ENCODE data around the gene SMIM13. TPM values are rescaled to one million over a fixed set of nuclear protein-coding genes. Genes with fewer than 3 reads are reported as not detected.

Gene SMIM13
- total and polyA plus RNA-seq, 4 donors: 2.5 to 9.8 (median 7.4) TPM

GRCh38 chr6:11164717-11165646 is 71.3 kb downstream of the SMIM13 start:
- WGBS, 2 donors: 91% methylated on average over 20 of the region's 20 CpGs
- Histone ChIP-seq H3K36me3 (ENCODE audit: control insufficient read depth in 1 of 2, insufficient read depth in 2 of 2, low read length in 1 of 2) (no peaks in the 10 kb centered on the region), H3K27ac (ENCODE audit: low read depth in 1 of 2, low read length in 2 of 2) (no peak overlapping the region), H3K27me3 (ENCODE audit: control insufficient read depth in 1 of 2, insufficient read depth in 2 of 2, low read length in 1 of 2) (no peaks in the 10 kb centered on the region), H3K4me1 (ENCODE audit: control insufficient read depth in 1 of 2, insufficient read depth in 2 of 2, low read length in 2 of 2) (no peaks in the 10 kb centered on the region), H3K9me3 (ENCODE audit: control insufficient read depth, low read length) (no peaks in the 10 kb centered on the region), H3K4me3 (ENCODE audit: low read length in 2 of 2) (no peak overlapping the region)
- ATAC-seq (ENCODE audit: low FRiP score): no peak
- DNase-seq: no peak
- intact Hi-C loops (cut with DNase I): no loop called here

GRCh38 chr6:11166948-11167347 is 73.3 kb downstream of the SMIM13 start:
- intact Hi-C loops (cut with DNase I): no loop called here
- Histone ChIP-seq H3K27me3 (ENCODE audit: control insufficient read depth in 1 of 2, insufficient read depth in 2 of 2, low read length in 1 of 2) (no peaks in the 10 kb centered on the region), H3K4me1 (ENCODE audit: control insufficient read depth in 1 of 2, insufficient read depth in 2 of 2, low read length in 2 of 2) (no peaks in the 10 kb centered on the region), H3K36me3 (ENCODE audit: control insufficient read depth in 1 of 2, insufficient read depth in 2 of 2, low read length in 1 of 2) (no peaks in the 10 kb centered on the region), H3K9me3 (ENCODE audit: control insufficient read depth, low read length) (no peaks in the 10 kb centered on the region), H3K4me3 (ENCODE audit: low read length in 2 of 2) (no peak overlapping the region), H3K27ac (ENCODE audit: low read depth in 1 of 2, low read length in 2 of 2) (no peak overlapping the region)
- DNase-seq (no peak), ATAC-seq (ENCODE audit: low FRiP score) (no peak)
- WGBS, 2 donors: 42 to 76% methylated on average over 4 of the region's 4 CpGs

- no peak for ATAC-seq (ENCODE audit: low FRiP score)
- H3K4me3 ChIP-seq (ENCODE audit: low read length in 2 of 2): no peak overlapping the region
- no peaks in the 10 kb centered on the region for H3K9me3 ChIP-seq (ENCODE audit: control insufficient read depth, low read length)
- WGBS, 2 donors: 77 to 85% methylated on average over 7 of the region's 7 CpGs
- H3K27me3 ChIP-seq (ENCODE audit: control insufficient read depth in 1 of 2, insufficient read depth in 2 of 2, low read length in 1 of 2): no peaks in the 10 kb centered on the region
- H3K4me1 ChIP-seq (ENCODE audit: control insufficient read depth in 1 of 2, insufficient read depth in 2 of 2, low read length in 2 of 2): peaks cover 0 to 3% of the 10 kb centered on the region in 2 donors
- intact Hi-C loops (cut with DNase I): no loop called here
- H3K27ac ChIP-seq (ENCODE audit: low read depth in 1 of 2, low read length in 2 of 2): no peak overlapping the region
- DNase-seq: no peak
- H3K36me3 ChIP-seq (ENCODE audit: control insufficient read depth in 1 of 2, insufficient read depth in 2 of 2, low read length in 1 of 2): no peaks in the 10 kb centered on the region
These were observed 74.5 kb downstream of the SMIM13 start for GRCh38 chr6:11168091-11168635.

GRCh38 chr6:11171952-11172351 is 78.3 kb downstream of the SMIM13 start:
- H3K4me3 ChIP-seq (ENCODE audit: low read length in 2 of 2): no peak overlapping the region
- H3K36me3 ChIP-seq (ENCODE audit: control insufficient read depth in 1 of 2, insufficient read depth in 2 of 2, low read length in 1 of 2): no peaks in the 10 kb centered on the region
- 94 to 95% methylated on average over 13 of the region's 13 CpGs for WGBS, 2 donors
- no peak overlapping the region for H3K27ac ChIP-seq (ENCODE audit: low read depth in 1 of 2, low read length in 2 of 2)
- H3K4me1 ChIP-seq (ENCODE audit: control insufficient read depth in 1 of 2, insufficient read depth in 2 of 2, low read length in 2 of 2): peaks cover 0 to 3% of the 10 kb centered on the region in 2 donors
- no peak for DNase-seq
- no peak for ATAC-seq (ENCODE audit: low FRiP score)
- no peaks in the 10 kb centered on the region for H3K9me3 ChIP-seq (ENCODE audit: control insufficient read depth, low read length)
- intact Hi-C loops (cut with DNase I): loop anchor here (1.0 to 10.0 kb wide), 3 partner anchors 63 to 325 kb away; partner anchors contain the start of gene NEDD9 (in 1 of the 2)
- no peaks in the 10 kb centered on the region for H3K27me3 ChIP-seq (ENCODE audit: control insufficient read depth in 1 of 2, insufficient read depth in 2 of 2, low read length in 1 of 2)

- DNase-seq (peak; percentile 77 to 90), ATAC-seq (ENCODE audit: low FRiP score) (peak; percentile 77)
- no peaks in the 10 kb centered on the region for H3K27me3 ChIP-seq (ENCODE audit: control insufficient read depth in 1 of 2, insufficient read depth in 2 of 2, low read length in 1 of 2)
- intact Hi-C loops (cut with DNase I): loop anchor here (1.0 to 10.0 kb wide), 3 partner anchors 62 to 325 kb away; partner anchors contain the start of gene NEDD9 (in 1 of the 2)
- WGBS, 2 donors: 23 to 25% methylated on average over 17 of the region's 17 CpGs
- H3K4me1 ChIP-seq (ENCODE audit: control insufficient read depth in 1 of 2, insufficient read depth in 2 of 2, low read length in 2 of 2): peaks cover 0 to 3% of the 10 kb centered on the region in 2 donors
- H3K36me3 ChIP-seq (ENCODE audit: control insufficient read depth in 1 of 2, insufficient read depth in 2 of 2, low read length in 1 of 2): no peaks in the 10 kb centered on the region
- no peak overlapping the region for H3K27ac ChIP-seq (ENCODE audit: low read depth in 1 of 2, low read length in 2 of 2)
- H3K4me3 ChIP-seq (ENCODE audit: low read length in 2 of 2): no peak overlapping the region
- no peaks in the 10 kb centered on the region for H3K9me3 ChIP-seq (ENCODE audit: control insufficient read depth, low read length)
These were observed 79.1 kb downstream of the SMIM13 start for GRCh38 chr6:11172501-11173327.

GRCh38 chr6:11174242-11174611 is 80.6 kb downstream of the SMIM13 start:
- WGBS, 2 donors: 98% methylated on average over 5 of the region's 5 CpGs
- DNase-seq (peak in 1 of 2 donors; percentile 35), ATAC-seq (ENCODE audit: low FRiP score) (no peak)
- Histone ChIP-seq H3K27me3 (ENCODE audit: control insufficient read depth in 1 of 2, insufficient read depth in 2 of 2, low read length in 1 of 2) (no peaks in the 10 kb centered on the region), H3K4me1 (ENCODE audit: control insufficient read depth in 1 of 2, insufficient read depth in 2 of 2, low read length in 2 of 2) (peaks cover 0 to 3% of the 10 kb centered on the region in 2 donors), H3K36me3 (ENCODE audit: control insufficient read depth in 1 of 2, insufficient read depth in 2 of 2, low read length in 1 of 2) (no peaks in the 10 kb centered on the region), H3K4me3 (ENCODE audit: low read length in 2 of 2) (no peak overlapping the region), H3K9me3 (ENCODE audit: control insufficient read depth, low read length) (no peaks in the 10 kb centered on the region), H3K27ac (ENCODE audit: low read depth in 1 of 2, low read length in 2 of 2) (no peak overlapping the region)
- intact Hi-C loops (cut with DNase I): loop anchor here (5.0 to 10.0 kb wide), 2 partner anchors 61 to 323 kb away; partner anchors contain the start of gene NEDD9 (in 1 of the 2)

- no peak overlapping the region for H3K27ac ChIP-seq (ENCODE audit: low read depth in 1 of 2, low read length in 2 of 2)
- no peaks in the 10 kb centered on the region for H3K36me3 ChIP-seq (ENCODE audit: control insufficient read depth in 1 of 2, insufficient read depth in 2 of 2, low read length in 1 of 2)
- no peaks in the 10 kb centered on the region for H3K9me3 ChIP-seq (ENCODE audit: control insufficient read depth, low read length)
- no peak overlapping the region for H3K4me3 ChIP-seq (ENCODE audit: low read length in 2 of 2)
- no peak for ATAC-seq (ENCODE audit: low FRiP score)
- no peak for DNase-seq
- 97 to 100% methylated on average over 1 of the region's 1 CpG for WGBS, 2 donors
- H3K27me3 ChIP-seq (ENCODE audit: control insufficient read depth in 1 of 2, insufficient read depth in 2 of 2, low read length in 1 of 2): no peaks in the 10 kb centered on the region
- intact Hi-C loops (cut with DNase I): loop anchor here in 1 of 2 donors (10.0 kb wide), 1 partner anchor 58 kb away; the partner anchor contains the start of gene NEDD9
- H3K4me1 ChIP-seq (ENCODE audit: control insufficient read depth in 1 of 2, insufficient read depth in 2 of 2, low read length in 2 of 2): peaks cover 0 to 3% of the 10 kb centered on the region in 2 donors
These were observed 83.6 kb downstream of the SMIM13 start for GRCh38 chr6:11177271-11177670.

- Histone ChIP-seq H3K36me3 (ENCODE audit: control insufficient read depth in 1 of 2, insufficient read depth in 2 of 2, low read length in 1 of 2) (peaks cover 0 to 3% of the 10 kb centered on the region in 2 donors), H3K27me3 (ENCODE audit: control insufficient read depth in 1 of 2, insufficient read depth in 2 of 2, low read length in 1 of 2) (no peaks in the 10 kb centered on the region), H3K27ac (ENCODE audit: low read depth in 1 of 2, low read length in 2 of 2) (no peak overlapping the region), H3K9me3 (ENCODE audit: control insufficient read depth, low read length) (no peaks in the 10 kb centered on the region), H3K4me1 (ENCODE audit: control insufficient read depth in 1 of 2, insufficient read depth in 2 of 2, low read length in 2 of 2) (no peaks in the 10 kb centered on the region), H3K4me3 (ENCODE audit: low read length in 2 of 2) (no peak overlapping the region)
- 80 to 97% methylated on average over 6 of the region's 6 CpGs for WGBS, 2 donors
- intact Hi-C loops (cut with DNase I): loop anchor here in 1 of 2 donors (10.0 kb wide), 1 partner anchor 56 kb away; the partner anchor contains the start of gene NEDD9
- DNase-seq (no peak), ATAC-seq (ENCODE audit: low FRiP score) (no peak)
These were observed 85.4 kb downstream of the SMIM13 start for GRCh38 chr6:11179088-11179418.

All from aorta (tissue), 5 donors.